A549 (cell line): Measurements from ENCODE around the gene TRIM45. TPM values are rescaled to one million over a fixed set of nuclear protein-coding genes. Genes with fewer than 3 reads are reported as not detected.

ENCODE experiments used
- ATAC-seq, 2 experiments: fragments of 200-7000 bp in 1 of 2; fragments of >200 bp in 1 of 2; cut with Nextera tagmentation in 1 of 2; cut with Tn5 transposase in 1 of 2; 3 replicates each; pipeline versions ENCODE4 v1.8.0 to v1.9.1; 2018 to 2020; ENCODE audit warnings: mild to moderate bottlenecking in 1 of 2, moderate library complexity in 1 of 2
- CTCF ChIA-PET: fragments of 300-600 bp; sonication (Branson Sonifier 250); formaldehyde crosslinking; extraction: SDS; loops from one replicate; lab custom pipeline; 2021; ENCODE audit warnings: antibody characterized with exemption, inconsistent platforms; lab: Yijun Ruan, JAX
- POLR2A ChIA-PET: fragments of 350-600 bp; formaldehyde crosslinking; extraction: SDS; loops from one replicate; lab custom pipeline; 2021; ENCODE audit warnings: antibody characterized with exemption, inconsistent platforms; lab: Yijun Ruan, JAX
- DNase-seq, 2 experiments: peaks; one replicate each; pipeline versions ENCODE4 v3.0.0 to v3.0.0-alpha.2; 2011 to 2016; ENCODE audit warnings: low read depth in 1 of 2, low spot score in 1 of 2
- FAIRE-seq: peaks from 2 replicates; lab custom pipeline; 2011; peaks lifted over from hg19 to GRCh38; lab: Jason Lieb, UNC
- H3K27ac ChIP-seq, 2 experiments: fragments of >200 bp; sonication (Bioruptor Twin); formaldehyde crosslinking; 3 replicates each; pipeline ENCODE4 v1.5.1; 2016 to 2017
- H3K4me1 ChIP-seq: fragments of >200 bp; sonication (Bioruptor Twin); formaldehyde crosslinking; 3 replicates; pipeline ENCODE4 v1.6.1; 2016
- H3K4me2 ChIP-seq: fragments of >200 bp; sonication (Bioruptor Twin); formaldehyde crosslinking; 3 replicates; pipeline ENCODE4 v1.6.1; 2016
- H3K4me3 ChIP-seq: fragments of >200 bp; sonication (Bioruptor Twin); formaldehyde crosslinking; 3 replicates; pipeline ENCODE4 v1.5.1; 2016
- H3K9me3 ChIP-seq: fragments of >200 bp; sonication (Bioruptor Twin); formaldehyde crosslinking; 3 replicates; pipeline ENCODE4 v1.6.1; 2016
- CBX8 ChIP-seq: fragments of 200-600 bp; sonication (generic); IDR thresholded peaks from 2 replicates; pipeline ENCODE4 v1.6.1; 2016
- CEBPB ChIP-seq, 2 experiments: fragments of >200 bp in 1 of 2; sonication (Bioruptor Twin) in 1 of 2; formaldehyde crosslinking in 1 of 2; IDR thresholded peaks; 2 replicates each; pipeline ENCODE4 v1.6.1; 2012 to 2016
- CHD4 ChIP-seq: fragments of 200-600 bp; sonication (generic); IDR thresholded peaks from 2 replicates; pipeline ENCODE4 v1.6.1; 2016; ENCODE audit warnings: antibody characterized with exemption, mild to moderate bottlenecking, borderline replicate concordance
- EHF ChIP-seq: fragments of 250-450 bp; sonication (Bioruptor Pico); IDR thresholded peaks from 2 replicates; pipeline ENCODE4 v1.5.0; 2020; ENCODE audit warnings: mild to moderate bottlenecking
- ESRRA ChIP-seq: fragments of 150-350 bp; IDR thresholded peaks from 2 replicates; pipeline ENCODE4 v1.6.1; 2014; ENCODE audit warnings: mild to moderate bottlenecking, low read length, borderline replicate concordance
- FOSB ChIP-seq: fragments of 250-450 bp; sonication (Bioruptor Pico); IDR thresholded peaks from 2 replicates; pipeline ENCODE4 v1.5.0; 2020; ENCODE audit warnings: mild to moderate bottlenecking, moderate library complexity
- FOSL2 ChIP-seq, 2 experiments: fragments of 450-650 bp in 1 of 2; fragments of >200 bp in 1 of 2; sonication (Bioruptor Twin) in 1 of 2; formaldehyde crosslinking; IDR thresholded peaks; 2 replicates each; pipeline versions ENCODE4 v1.5.0 to v1.6.1; 2016 to 2020; ENCODE audit warnings: mild to moderate bottlenecking in 1 of 2, moderate library complexity in 1 of 2
- FOXS1 ChIP-seq: fragments of 250-450 bp; sonication (Bioruptor Pico); IDR thresholded peaks from 2 replicates; pipeline ENCODE4 v1.5.0; 2020; ENCODE audit warnings: mild to moderate bottlenecking, moderate library complexity
- GATA3 ChIP-seq: IDR thresholded peaks from 2 replicates; pipeline ENCODE4 v1.6.1; 2012; ENCODE audit warnings: borderline replicate concordance
- HOXB5 ChIP-seq: fragments of 250-450 bp; sonication (Bioruptor Pico); IDR thresholded peaks from 2 replicates; pipeline ENCODE4 v1.5.0; 2020; ENCODE audit warnings: mild to moderate bottlenecking, moderate library complexity
- JUN ChIP-seq, 2 experiments: fragments of >200 bp; sonication (Bioruptor Twin); formaldehyde crosslinking; IDR thresholded peaks; 2 replicates in 1 of 2; 3 replicates in 1 of 2; pipeline ENCODE4 v1.6.1; 2016 to 2017
- JUNB ChIP-seq: fragments of >200 bp; sonication (Bioruptor Twin); formaldehyde crosslinking; IDR thresholded peaks from 2 replicates; pipeline ENCODE4 v1.6.1; 2016
- MAZ ChIP-seq: fragments of 150-350 bp; IDR thresholded peaks from 2 replicates; pipeline ENCODE4 v1.6.1; 2014; ENCODE audit warnings: antibody characterized with exemption, low read depth, low read length, borderline replicate concordance
- NFE2L2 ChIP-seq: fragments of 150-350 bp; conservative IDR thresholded peaks from 2 replicates; pipeline ENCODE4 v1.6.1; 2014; ENCODE audit warnings: low read length
- RARB ChIP-seq: fragments of 250-450 bp; sonication (Bioruptor Pico); IDR thresholded peaks from 2 replicates; pipeline ENCODE4 v1.8.0; 2021; ENCODE audit warnings: mild to moderate bottlenecking, moderate library complexity
- RNF2 ChIP-seq: fragments of 200-600 bp; sonication (generic); IDR thresholded peaks from 2 replicates; pipeline ENCODE4 v1.6.1; 2016; ENCODE audit warnings: low read depth, mild to moderate bottlenecking, antibody characterized with exemption, moderate library complexity, borderline replicate concordance
- ZFP36 ChIP-seq: fragments of 450-650 bp; IDR thresholded peaks from 2 replicates; pipeline ENCODE4 v1.6.1; 2014; ENCODE audit warnings: borderline replicate concordance; ENCODE audit not compliant: partially characterized antibody
- ZSCAN20 ChIP-seq: fragments of 250-450 bp; sonication (Bioruptor Pico); IDR thresholded peaks from 2 replicates; pipeline ENCODE4 v1.8.0; 2022; ENCODE audit warnings: mild to moderate bottlenecking, moderate library complexity
- WGBS: methylation state at CpG from one replicate; pipeline ENCODE4 v1.1.6; 2017; ENCODE audit errors: missing lambda C conversion rate; 5-methylcytosine and 5-hydroxymethylcytosine counted together
- polyA plus RNA-seq, 4 experiments: library from polyadenylated mRNA; depleted of rRNA in 3 of 4; stranded (reverse); fragments of >200 nt; fragmentation: RNase III in 1 of 4; extraction: RNeasy Plus Mini Kit Qiagen cat#74134 plus additional on column Dnase treatment in 1 of 4; gene quantifications; 2 replicates in 3 of 4; 3 replicates in 1 of 4; pipeline ENCODE4 v1.2.3, GENCODE V29; 2011 to 2017
- TF ChIP-seq, protein P1 (sequence below): IDR thresholded peaks from 2 replicates; pipeline ENCODE4 v1.6.1; 2012; ENCODE audit warnings: low read depth, borderline replicate concordance
- TF ChIP-seq, protein P2 (sequence below): fragments of 250-450 bp; sonication (Bioruptor Pico); IDR thresholded peaks from 2 replicates; pipeline ENCODE4 v1.5.0; 2021; ENCODE audit warnings: mild to moderate bottlenecking, moderate library complexity, borderline replicate concordance

Gene TRIM45
- polyA plus RNA-seq, 2 of the 4 experiments (the other 2 are of a cell fraction) = 3.0 to 3.4 TPM

GRCh38 chr1:117084231-117084630 lies 37.3 kb downstream of the TRIM45 start:
- H3K4me1 ChIP-seq = no peaks in the 10 kb centered on the region
- no peak for DNase-seq
- ATAC-seq = no peak
- no peak for FAIRE-seq
- no peaks in the 10 kb centered on the region for H3K9me3 ChIP-seq
- no peak overlapping the region for H3K4me2 ChIP-seq
- CTCF ChIA-PET = no interaction called here
- H3K4me3 ChIP-seq = no peak overlapping the region
- WGBS = 97% methylated on average over 5 of the region's 6 CpGs
- POLR2A ChIA-PET = no interaction called here
- TF ChIP-seq RNF2 (no peak), JUN (IDR thresholded peaks at IDR 0.05) (no peak)
- H3K27ac ChIP-seq = no peak overlapping the region

GRCh38 chr1:117079737-117080136 lies 41.8 kb downstream of the TRIM45 start:
- no peaks in the 10 kb centered on the region for H3K9me3 ChIP-seq
- ChIA-PET CTCF (interaction anchor here (0.6 to 3.4 kb wide), 3 partner anchors 12 to 625 kb away, joined by 3 to 21 read pairs (median 3); no protein-coding TSS in a partner anchor), POLR2A (no interaction called here)
- FAIRE-seq = no peak
- H3K4me1 ChIP-seq = peaks cover 11% of the 10 kb centered on the region
- no peak for DNase-seq
- no peak overlapping the region for H3K4me3 ChIP-seq
- TF ChIP-seq, protein P1, sequence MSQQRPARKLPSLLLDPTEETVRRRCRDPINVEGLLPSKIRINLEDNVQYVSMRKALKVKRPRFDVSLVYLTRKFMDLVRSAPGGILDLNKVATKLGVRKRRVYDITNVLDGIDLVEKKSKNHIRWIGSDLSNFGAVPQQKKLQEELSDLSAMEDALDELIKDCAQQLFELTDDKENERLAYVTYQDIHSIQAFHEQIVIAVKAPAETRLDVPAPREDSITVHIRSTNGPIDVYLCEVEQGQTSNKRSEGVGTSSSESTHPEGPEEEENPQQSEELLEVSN = no peak
- TF ChIP-seq FOSB (CRISPR knock-in tag) (no peak), JUNB (no peak), CBX8 (no peak), HOXB5 (CRISPR knock-in tag) (no peak), RARB (CRISPR knock-in tag) (no peak), NFE2L2 (no peak), EHF (CRISPR knock-in tag) (no peak), CEBPB (IDR thresholded peaks at IDR 0.05) (no peak)
- TF ChIP-seq, protein P2, sequence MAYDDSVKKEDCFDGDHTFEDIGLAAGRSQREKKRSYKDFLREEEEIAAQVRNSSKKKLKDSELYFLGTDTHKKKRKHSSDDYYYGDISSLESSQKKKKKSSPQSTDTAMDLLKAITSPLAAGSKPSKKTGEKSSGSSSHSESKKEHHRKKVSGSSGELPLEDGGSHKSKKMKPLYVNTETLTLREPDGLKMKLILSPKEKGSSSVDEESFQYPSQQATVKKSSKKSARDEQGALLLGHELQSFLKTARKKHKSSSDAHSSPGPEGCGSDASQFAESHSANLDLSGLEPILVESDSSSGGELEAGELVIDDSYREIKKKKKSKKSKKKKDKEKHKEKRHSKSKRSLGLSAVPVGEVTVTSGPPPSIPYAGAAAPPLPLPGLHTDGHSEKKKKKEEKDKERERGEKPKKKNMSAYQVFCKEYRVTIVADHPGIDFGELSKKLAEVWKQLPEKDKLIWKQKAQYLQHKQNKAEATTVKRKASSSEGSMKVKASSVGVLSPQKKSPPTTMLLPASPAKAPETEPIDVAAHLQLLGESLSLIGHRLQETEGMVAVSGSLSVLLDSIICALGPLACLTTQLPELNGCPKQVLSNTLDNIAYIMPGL (CRISPR knock-in tag) = no peak
- ATAC-seq = no peak
- no peak overlapping the region for H3K27ac ChIP-seq
- H3K4me2 ChIP-seq = no peak overlapping the region
- 93% methylated on average over 6 of the region's 6 CpGs for WGBS

GRCh38 chr1:117077267-117077666 lies 44.3 kb downstream of the TRIM45 start:
- peak overlapping the region; percentile 35 to 38; a peak in 1 of 6 replicates for H3K27ac ChIP-seq
- H3K4me3 ChIP-seq = no peak overlapping the region
- CTCF ChIA-PET = interaction anchor here (1.2 kb wide), 1 partner anchor 10 kb away, joined by 9 read pairs; no protein-coding TSS in a partner anchor
- peaks cover 11% of the 10 kb centered on the region for H3K4me1 ChIP-seq
- peak in 1 of 2 experiments; percentile 40 for DNase-seq
- no peaks in the 10 kb centered on the region for H3K9me3 ChIP-seq
- FAIRE-seq = no peak
- TF ChIP-seq ZSCAN20 (CRISPR knock-in tag) = no peak
- TF ChIP-seq MAZ = no peak
- no peak for TF ChIP-seq GATA3
- TF ChIP-seq FOSL2 (IDR thresholded peaks at IDR 0.05) = no peak
- peak; percentile 26; the same call in 1 of the 2 replicates for TF ChIP-seq FOSL2 (CRISPR knock-in tag; IDR thresholded peaks at IDR 0.05)
- no peak for TF ChIP-seq CHD4
- H3K4me2 ChIP-seq = no peak overlapping the region
- 31% methylated on average over 3 of the region's 3 CpGs for WGBS
- ATAC-seq = peak; percentile 64 to 87
- POLR2A ChIA-PET = no interaction called here

GRCh38 chr1:117076648-117077047 lies 44.9 kb downstream of the TRIM45 start:
- Histone ChIP-seq H3K27ac (peak overlapping the region; percentile 38 to 43; a peak in 1 of 6 replicates), H3K4me3 (no peak overlapping the region), H3K9me3 (no peaks in the 10 kb centered on the region), H3K4me1 (peaks cover 11% of the 10 kb centered on the region), H3K4me2 (no peak overlapping the region)
- WGBS = 98% methylated on average over 5 of the region's 5 CpGs
- POLR2A ChIA-PET = no interaction called here
- no peak for DNase-seq
- no peak for FAIRE-seq
- no peak for TF ChIP-seq FOXS1 (CRISPR knock-in tag)
- no peak for TF ChIP-seq CEBPB (IDR thresholded peaks at IDR 0.05)
- TF ChIP-seq ZFP36 = no peak
- no peak for TF ChIP-seq ESRRA
- no peak for ATAC-seq
- CTCF ChIA-PET = interaction anchor here (1.2 kb wide), 1 partner anchor 9 kb away, joined by 9 read pairs; no protein-coding TSS in a partner anchor
